Mammary epithelial cell (primary cell): ENCODE results near the gene SPA17.

Source experiments
- CTCF ChIP-seq, 2 donors: IDR thresholded peaks in 1 of 2; conservative IDR thresholded peaks in 1 of 2; 2 replicates each; pipeline ENCODE4 v1.5.1; 2011 to 2012; ENCODE audit warnings: inconsistent platforms in 2 of 2, low read length in 2 of 2, mild to moderate bottlenecking in 2 of 2, control low read depth in 1 of 2, low read depth in 1 of 2; ENCODE audit not compliant: insufficient read depth in 1 of 2; ENCODE audit errors: extremely low read depth in 1 of 2
- EZH2 ChIP-seq: IDR thresholded peaks from 2 replicates; pipeline ENCODE4 v1.6.1; 2012; ENCODE audit warnings: low read length, inconsistent platforms, borderline replicate concordance

GRCh38 chr11:124648610-124649009 is 25.1 kb upstream of the SPA17 start:
- TF ChIP-seq CTCF (conservative IDR thresholded peaks at IDR 0.05 in 1 of 2, IDR thresholded peaks at IDR 0.05 in 1 of 2; ENCODE audit: extremely low read depth in 1 of 2, insufficient read depth in 1 of 2, low read depth in 1 of 2, low read length in 2 of 2) (no peak), EZH2 (no peak)
